ENCODE measurements around the gene KCNK6. TPM values are rescaled to one million over a fixed set of nuclear protein-coding genes. Genes with fewer than 3 reads are reported as not detected.
A peak's percentile ranks its signal among the peaks of the same experiment; 100 is the strongest.

The KCNK6 gene
- total and polyA plus RNA-seq, 12 donors = 4.5 to 31.6 (median 10.8) TPM

DNA sequence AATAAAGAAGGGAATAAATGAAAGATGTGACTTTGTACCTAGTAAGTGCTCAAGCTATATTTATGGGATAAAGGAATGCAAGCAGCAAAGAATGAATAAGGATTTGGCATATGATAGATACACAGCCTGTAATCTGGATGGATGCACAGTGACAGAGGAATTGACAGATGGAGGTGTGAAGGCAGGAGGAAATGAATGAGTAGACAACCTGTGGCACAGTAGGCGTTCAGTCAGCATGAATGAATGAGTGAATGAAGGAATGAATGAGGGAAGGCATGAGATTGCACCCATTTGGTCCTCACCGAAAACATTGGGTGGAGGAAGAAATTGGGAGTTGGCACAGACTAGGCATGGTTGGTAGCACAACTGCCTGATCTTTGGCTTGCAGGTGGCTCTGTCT lies 49.9 kb downstream of the KCNK6 start:
- no peak overlapping the region for H3K4me3 ChIP-seq
- H3K27ac ChIP-seq = no peak overlapping the region
- peaks cover 0 to 5% (median 0%) of the 10 kb centered on the region in 9 donors for H3K4me1 ChIP-seq
- TF ChIP-seq, protein P1, sequence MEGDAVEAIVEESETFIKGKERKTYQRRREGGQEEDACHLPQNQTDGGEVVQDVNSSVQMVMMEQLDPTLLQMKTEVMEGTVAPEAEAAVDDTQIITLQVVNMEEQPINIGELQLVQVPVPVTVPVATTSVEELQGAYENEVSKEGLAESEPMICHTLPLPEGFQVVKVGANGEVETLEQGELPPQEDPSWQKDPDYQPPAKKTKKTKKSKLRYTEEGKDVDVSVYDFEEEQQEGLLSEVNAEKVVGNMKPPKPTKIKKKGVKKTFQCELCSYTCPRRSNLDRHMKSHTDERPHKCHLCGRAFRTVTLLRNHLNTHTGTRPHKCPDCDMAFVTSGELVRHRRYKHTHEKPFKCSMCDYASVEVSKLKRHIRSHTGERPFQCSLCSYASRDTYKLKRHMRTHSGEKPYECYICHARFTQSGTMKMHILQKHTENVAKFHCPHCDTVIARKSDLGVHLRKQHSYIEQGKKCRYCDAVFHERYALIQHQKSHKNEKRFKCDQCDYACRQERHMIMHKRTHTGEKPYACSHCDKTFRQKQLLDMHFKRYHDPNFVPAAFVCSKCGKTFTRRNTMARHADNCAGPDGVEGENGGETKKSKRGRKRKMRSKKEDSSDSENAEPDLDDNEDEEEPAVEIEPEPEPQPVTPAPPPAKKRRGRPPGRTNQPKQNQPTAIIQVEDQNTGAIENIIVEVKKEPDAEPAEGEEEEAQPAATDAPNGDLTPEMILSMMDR (IDR thresholded peaks at IDR 0.05) = no peak
- DNase-seq (no peak), ATAC-seq (no peak)
- intact Hi-C loops (cut with DNase I) = no loop called here
- no peaks in the 10 kb centered on the region for H3K36me3 ChIP-seq
- 84 to 85% methylated on average over 2 of the region's 2 CpGs for WGBS, 2 donors
- H3K27me3 ChIP-seq = peaks cover 0 to 2% (median 0%) of the 10 kb centered on the region in 7 donors
- H3K9me3 ChIP-seq = no peaks in the 10 kb centered on the region

DNA sequence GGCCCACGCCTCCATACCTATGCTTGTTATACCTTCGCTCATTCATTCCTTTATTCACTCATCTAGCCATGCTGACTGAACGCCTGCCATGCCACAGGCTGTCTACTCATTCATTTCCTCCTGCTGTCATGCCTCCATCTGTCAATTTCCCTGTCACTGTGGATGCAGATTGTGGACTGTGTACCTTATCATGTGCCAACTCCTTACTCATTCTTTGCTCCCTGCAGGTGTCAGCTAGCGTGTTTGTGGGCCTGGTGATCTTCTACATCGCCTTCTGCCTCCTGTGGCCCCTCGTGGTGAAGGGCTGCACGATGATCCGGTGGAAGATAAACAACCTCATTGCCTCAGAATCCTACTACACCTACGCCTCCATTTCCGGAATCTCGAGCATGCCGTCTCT lies 50.7 kb downstream of the KCNK6 start:
- peaks cover 0 to 7% (median 2%) of the 10 kb centered on the region in 9 donors for H3K4me1 ChIP-seq
- H3K27me3 ChIP-seq = peaks cover 0 to 2% (median 0%) of the 10 kb centered on the region in 7 donors
- no peak for ATAC-seq
- no peak for DNase-seq
- TF ChIP-seq, protein P1 (IDR thresholded peaks at IDR 0.05) = no peak
- H3K9me3 ChIP-seq = no peaks in the 10 kb centered on the region
- intact Hi-C loops (cut with DNase I) = loop anchor here in 3 of 10 donors (5.0 kb wide), 1 partner anchor 33 kb away; the partner anchor contains the start of gene CATSPERG (in 3 of the 3)
- WGBS, 2 donors = 61 to 65% methylated on average over 12 of the region's 12 CpGs
- no peaks in the 10 kb centered on the region for H3K36me3 ChIP-seq
- no peak overlapping the region for H3K27ac ChIP-seq
- H3K4me3 ChIP-seq = no peak overlapping the region

DNA sequence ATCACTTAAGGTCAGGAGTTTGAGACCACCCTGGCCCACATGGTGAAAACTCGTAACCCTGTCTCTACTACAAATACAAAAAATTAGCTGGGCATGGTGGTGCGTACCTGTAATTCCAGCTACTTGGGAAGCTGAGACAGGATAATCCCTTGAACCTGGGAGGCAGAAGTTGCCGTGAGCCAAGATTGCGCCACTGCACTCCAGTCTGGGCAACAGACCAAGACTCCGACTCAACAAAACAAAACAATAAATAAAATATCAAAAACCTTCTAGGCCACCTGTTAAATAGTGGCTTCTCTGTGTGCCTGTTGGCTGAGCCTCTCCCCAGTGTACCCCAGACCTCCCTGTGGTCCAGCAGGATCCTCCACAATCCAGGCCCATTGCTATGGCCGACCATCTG lies 51.4 kb downstream of the KCNK6 start:
- H3K4me3 ChIP-seq = no peak overlapping the region
- TF ChIP-seq, protein P1 (IDR thresholded peaks at IDR 0.05) = no peak
- no peaks in the 10 kb centered on the region for H3K9me3 ChIP-seq
- ATAC-seq (no peak), DNase-seq (no peak)
- intact Hi-C loops (cut with DNase I) = loop anchor here in 3 of 10 donors (5.0 kb wide), 1 partner anchor 34 kb away; the partner anchor contains the start of gene CATSPERG (in 3 of the 3)
- H3K27me3 ChIP-seq = peaks cover 0 to 2% (median 0%) of the 10 kb centered on the region in 7 donors
- WGBS, 2 donors = 82 to 86% methylated on average over 6 of the region's 6 CpGs
- H3K27ac ChIP-seq = no peak overlapping the region
- H3K4me1 ChIP-seq = peaks cover 7 to 15% (median 10%) of the 10 kb centered on the region in 9 donors
- peaks cover 0 to under 1% (median 0%) of the 10 kb centered on the region in 9 donors for H3K36me3 ChIP-seq

DNA sequence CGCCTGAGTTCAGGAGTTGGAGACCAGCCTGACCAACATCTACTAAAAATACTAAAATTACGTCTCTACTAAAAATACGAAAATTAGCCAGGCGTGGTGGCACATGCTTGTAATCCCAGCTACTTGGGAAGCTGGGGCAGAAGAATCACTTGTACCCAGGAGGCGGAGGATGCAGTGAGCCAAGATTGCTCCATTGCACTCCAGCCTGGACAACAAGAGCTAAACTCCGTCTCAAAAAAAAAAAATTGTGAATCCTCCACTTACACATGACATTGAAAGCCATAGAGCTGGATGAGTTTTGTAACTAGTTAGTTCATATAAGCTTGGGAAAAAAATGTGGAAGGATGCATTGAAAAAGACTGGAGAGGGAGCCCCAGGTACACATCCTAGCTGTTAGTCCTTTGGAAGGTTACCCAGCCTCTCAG lies 54.3 kb downstream of the KCNK6 start:
- no peaks in the 10 kb centered on the region for H3K9me3 ChIP-seq
- H3K4me1 ChIP-seq = peaks cover 11 to 35% (median 23%) of the 10 kb centered on the region in 9 donors
- intact Hi-C loops (cut with DNase I) = loop anchor here in 8 of 10 donors (1.0 to 5.0 kb wide), 4 partner anchors 37 to 39 kb away; partner anchors contain the start of gene CATSPERG (in 4 of the 8)
- TF ChIP-seq, protein P1 (IDR thresholded peaks at IDR 0.05) = no peak
- peak overlapping the region in 9 of 10 donors; percentile 25 to 90 (median 80) for H3K4me3 ChIP-seq
- peaks cover 0 to 29% (median 5%) of the 10 kb centered on the region in 9 donors for H3K36me3 ChIP-seq
- no peak for ATAC-seq
- 73% methylated on average over 6 of the region's 6 CpGs for WGBS, 2 donors
- H3K27ac ChIP-seq = peak overlapping the region in 9 of 10 donors; percentile 69 to 95 (median 85)
- DNase-seq = no peak
- H3K27me3 ChIP-seq = peaks cover 0 to 2% (median 0%) of the 10 kb centered on the region in 7 donors
